Right lobe of liver (tissue), 4 donors: ENCODE data around the gene YRDC.

Experiments
- CTCF ChIP-seq, 4 donors: fragments of 200-600 bp in 3 of 4; fragments of 450-650 bp in 1 of 4; IDR thresholded peaks; one replicate each; pipeline versions ENCODE4 v1.5.1 to v1.8.0; 2016 to 2022; ENCODE audit warnings: antibody characterized with exemption in 4 of 4, mild to moderate bottlenecking in 2 of 4
- POLR2A ChIP-seq: fragments of 450-650 bp; IDR thresholded peaks from one replicate; pipeline ENCODE4 v1.6.1; 2017; ENCODE audit warnings: antibody characterized with exemption, mild to moderate bottlenecking
- donor health status: DM: no; HTN: no; CAD: no.
- donor health status: DM: no; HTN: no; CAD: no.
- donor health status: DM: no; HTN: yes; CAD: no.

DNA sequence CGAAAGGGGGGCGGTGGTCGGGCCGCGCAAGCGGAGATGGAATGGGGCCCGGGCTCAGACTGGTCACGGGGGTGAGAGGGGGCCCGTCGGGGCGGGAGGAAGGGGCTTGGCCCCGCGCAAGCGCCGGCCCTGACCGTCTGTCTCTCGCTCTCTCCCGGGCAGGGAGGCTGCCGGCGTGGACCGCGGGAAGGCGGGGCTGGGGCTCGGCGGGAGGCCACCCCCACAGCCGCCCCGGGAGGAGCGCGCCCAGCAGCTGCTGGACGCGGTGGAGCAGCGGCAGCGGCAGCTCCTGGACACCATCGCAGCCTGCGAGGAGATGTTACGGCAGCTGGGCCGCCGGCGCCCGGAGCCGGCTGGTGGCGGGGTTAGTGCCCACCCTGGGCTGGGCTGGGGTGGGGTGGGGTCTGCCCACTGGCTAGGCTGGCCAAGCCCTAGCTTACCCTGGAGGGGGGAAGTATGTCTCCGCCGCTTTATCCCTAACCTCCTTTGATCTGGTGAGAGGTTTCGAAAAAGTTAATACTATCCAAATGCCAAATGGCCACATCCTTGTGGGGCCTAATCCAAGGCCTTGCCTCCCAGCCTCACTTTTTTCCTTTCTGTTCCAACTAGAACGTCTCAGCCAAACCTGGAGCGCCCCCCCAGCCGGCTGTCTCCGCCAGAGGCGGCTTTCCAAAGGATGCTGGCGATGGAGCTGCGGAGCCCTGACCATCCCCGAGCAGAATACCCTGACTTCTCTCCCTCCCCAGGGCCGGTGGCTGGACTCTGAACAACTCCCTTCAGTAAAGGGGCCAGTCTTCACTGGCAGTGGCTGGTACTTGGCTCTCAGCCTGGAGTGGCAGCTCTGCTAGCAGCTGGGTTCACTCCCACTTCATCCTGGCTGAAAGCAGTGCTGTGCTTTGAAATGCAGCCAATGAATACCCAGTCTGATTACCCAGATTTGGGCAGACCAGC lies 636 bp upstream of the YRDC start:
- TF ChIP-seq CTCF (IDR thresholded peaks at IDR 0.05) (no peak), POLR2A (peak; percentile 34)
